GM18867 (cell line): Measurements from ENCODE around the gene PSRC1.

Experiments
- ATAC-seq: cut with Tn5 transposase; IDR thresholded peaks from one replicate; pipeline ENCODE4 v1.9.1; 2021; ENCODE audit warnings: mild to moderate bottlenecking, moderate library complexity; ENCODE audit not compliant: unreplicated experiment

The PSRC1 gene

DNA sequence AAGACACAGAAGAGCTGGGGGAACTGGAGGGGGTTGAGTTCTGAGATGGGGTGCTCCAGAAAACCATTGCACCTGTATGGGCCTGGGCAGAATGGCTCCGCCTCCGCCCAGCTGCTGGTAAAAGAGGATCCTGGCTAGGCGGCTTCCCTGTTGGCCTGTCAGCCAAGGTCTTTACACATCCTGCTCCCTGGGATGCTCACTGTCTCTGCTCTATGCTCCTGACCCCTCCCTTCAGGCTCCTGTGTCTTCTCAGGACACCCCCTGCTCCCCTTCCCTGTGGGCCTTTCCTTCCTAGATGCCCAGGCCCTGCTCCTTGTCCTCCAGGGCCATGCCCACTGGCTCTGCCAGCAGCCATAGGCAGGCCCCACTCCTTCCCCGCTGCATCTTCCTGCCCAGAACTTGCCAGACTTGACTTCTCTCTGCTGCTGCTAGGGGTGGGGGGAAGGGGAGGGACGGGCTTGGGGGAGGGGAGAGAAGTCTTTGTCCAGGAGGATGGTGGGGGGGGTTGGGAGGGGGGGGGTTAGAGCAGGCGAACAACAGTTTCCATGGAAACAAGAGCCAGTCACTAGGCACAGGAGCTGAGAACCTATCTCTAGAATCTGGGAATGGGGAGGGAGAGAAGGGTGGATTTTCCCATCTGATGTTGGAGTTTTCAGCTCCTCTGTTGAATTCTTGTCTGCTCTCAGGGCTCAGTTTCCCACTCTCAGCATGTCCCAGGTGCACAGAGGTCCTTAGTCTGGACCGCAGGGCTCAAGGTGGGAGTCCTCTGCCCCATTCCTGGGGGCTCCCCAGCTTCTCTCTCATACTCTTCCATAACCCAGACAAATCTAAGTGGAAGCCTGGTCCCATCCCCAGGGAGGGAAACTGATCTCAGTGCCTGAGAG, 23.0 kb downstream of the PSRC1 start:
- ATAC-seq, result no peak

DNA sequence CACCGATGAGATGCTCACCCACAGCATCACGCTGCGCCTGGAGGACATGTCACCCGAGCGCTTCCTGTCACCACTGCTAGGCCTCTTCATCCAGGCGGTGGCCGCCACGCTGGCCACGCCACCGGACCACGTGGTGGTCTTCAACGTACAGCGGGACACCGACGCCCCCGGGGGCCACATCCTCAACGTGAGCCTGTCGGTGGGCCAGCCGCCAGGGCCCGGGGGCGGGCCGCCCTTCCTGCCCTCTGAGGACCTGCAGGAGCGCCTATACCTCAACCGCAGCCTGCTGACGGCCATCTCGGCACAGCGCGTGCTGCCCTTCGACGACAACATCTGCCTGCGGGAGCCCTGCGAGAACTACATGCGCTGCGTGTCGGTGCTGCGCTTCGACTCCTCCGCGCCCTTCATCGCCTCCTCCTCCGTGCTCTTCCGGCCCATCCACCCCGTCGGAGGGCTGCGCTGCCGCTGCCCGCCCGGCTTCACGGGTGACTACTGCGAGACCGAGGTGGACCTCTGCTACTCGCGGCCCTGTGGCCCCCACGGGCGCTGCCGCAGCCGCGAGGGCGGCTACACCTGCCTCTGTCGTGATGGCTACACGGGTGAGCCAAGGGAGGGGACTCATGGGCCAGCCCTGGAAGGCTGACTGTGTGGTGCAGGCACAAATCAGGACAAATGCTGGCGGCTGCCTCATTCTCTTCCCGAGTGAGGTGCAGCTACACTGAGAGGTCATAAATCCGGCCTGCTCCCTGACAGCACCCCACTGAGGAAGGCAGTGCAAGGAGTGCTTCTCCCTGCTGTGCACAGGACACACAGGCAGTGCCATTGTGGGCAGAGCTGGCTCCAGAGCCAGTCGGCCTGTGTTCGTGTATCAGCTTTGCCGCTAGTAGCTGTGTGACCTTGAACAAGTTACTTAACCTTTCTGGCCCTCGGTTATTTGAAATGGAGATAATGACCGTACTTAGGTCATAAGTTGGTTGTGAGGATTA, 24.2 kb downstream of the PSRC1 start:
- ATAC-seq, result no peak

DNA sequence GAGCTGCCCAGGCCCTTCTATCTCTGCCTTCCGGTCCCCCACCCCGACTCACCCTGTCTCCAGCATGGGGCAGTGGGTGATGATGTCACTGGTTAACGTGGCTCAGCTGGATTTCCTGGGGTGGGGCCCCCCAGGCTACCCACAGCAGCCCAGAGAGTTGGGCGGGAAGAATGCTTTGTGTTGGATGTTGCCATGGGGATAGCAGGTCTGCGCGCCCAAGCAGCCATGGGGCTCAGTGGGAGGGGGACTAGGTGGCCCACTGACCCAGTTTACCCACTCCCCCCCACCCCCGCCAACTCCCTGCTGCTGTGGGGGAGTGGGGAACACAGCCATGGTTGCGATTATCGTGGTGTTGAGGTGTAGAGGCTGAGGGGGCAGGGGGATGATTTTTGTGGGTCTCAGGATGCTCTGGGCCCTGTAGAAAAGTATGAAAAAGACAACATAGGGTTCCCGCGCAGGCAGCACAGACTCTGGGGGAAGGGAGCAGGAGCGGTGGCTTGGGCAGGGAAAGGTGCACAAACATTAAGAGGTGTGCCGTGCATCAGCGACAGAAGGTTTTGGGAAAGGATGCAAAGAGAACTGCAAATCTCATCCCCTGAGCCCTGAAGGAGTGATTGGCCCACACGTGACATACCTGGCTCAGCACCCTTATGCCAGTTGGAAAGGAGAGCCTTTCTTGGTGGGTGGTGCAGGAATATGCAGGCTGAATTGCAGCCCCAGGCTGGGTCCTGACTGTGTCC, 25.1 kb downstream of the PSRC1 start:
- no peak for ATAC-seq

DNA sequence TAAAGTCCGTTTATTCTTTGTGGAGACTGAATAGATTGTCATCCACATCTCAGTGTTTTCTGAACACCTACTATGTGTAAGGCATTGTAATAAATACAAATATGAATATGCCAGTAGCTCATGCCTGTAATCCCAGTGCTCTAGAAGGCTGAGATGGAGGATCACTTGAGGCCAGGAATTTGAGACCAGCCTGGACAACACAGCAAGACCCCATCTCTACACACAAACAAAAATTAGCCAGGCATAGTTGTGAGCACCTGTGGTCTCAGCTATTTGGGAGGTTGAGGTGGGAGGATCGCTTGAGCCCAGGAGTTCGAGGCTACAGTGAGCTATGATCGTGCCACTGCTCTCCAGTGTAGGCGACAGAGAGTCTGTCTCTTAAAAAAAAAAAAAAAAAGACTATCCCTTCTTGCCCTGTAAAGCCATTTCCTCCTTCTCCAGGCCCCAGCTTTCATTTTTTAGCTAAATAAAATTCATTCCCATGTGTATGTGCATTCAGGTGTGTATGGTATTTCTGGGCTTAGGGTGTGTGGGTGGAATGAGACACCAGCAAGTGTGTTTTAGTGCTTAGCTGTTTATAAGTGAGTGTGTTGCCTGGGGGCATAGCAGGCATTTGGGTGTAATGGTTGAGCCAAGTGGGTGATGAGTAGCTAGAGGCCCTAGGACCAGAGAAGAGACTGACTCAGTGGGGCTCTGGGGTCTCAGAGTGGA, 25.8 kb downstream of the PSRC1 start:
- ATAC-seq, result no peak

DNA sequence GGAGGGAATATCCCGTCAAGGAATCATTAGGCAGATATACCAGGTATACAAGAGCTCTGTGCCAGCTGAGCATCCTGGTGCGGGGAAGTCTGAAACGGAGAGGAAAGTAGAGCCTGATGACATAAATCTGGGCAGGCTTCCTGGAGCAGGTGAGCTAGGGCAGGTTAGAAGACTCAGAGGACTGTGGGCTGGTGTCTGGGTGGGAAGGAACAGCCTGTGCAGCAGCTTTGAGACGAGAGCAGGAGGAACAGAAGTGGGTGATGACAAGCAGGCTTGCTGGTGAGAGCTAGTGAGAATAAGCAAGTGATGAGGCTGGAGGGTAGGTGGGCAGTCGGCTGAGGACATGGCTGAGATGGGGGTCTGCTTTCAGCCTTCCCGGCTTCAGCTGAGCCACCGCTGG, 26.9 kb downstream of the PSRC1 start:
- no peak for ATAC-seq

DNA sequence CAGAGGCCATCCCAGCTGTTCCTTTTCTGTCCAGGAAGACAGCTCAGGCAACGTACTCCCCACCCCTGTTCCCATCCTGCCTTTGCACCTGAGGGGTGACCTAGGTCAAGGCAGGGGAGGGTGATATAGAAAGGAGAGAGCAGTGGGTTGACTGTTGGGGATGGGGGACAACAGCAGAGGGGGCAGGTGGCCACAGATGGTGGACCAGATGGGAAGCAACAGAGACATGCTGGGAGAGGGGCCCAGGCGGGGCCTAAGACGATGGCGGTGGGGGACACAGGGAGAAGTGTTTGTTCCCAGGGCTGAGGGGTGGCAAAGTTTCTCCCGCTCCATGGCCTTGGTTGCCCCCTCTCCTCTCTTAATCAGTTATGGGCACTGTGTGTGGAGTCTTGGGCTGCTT, 27.3 kb downstream of the PSRC1 start:
- ATAC-seq, result no peak

DNA sequence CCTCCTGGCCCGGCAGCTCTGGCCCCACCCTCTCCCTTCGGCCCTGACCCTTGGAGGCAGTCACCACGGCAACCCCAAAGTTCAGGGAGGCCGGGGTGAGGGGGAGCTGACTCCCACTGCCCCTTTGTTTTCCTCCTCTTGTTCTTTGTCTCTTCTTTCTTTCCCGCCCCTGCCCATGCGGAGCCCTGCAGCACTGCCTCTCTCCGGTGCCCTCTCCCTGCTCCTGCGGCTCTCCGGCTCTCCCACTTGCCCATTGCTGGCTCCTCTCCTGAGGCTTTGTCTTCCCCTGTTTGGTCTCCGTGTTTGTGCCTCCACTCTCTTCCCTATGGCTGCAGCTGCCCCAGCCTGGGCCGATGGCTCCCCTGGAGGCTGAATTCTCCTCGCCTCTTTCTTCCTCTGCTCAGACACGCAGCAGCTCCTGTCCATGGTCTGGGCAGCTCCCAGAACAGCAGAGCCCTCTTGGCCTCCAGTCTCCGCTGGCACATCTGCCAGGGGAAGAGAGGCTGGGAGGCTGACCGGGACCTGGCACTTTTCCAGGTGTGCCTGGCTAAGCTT, 27.8 kb downstream of the PSRC1 start:
- no peak for ATAC-seq

DNA sequence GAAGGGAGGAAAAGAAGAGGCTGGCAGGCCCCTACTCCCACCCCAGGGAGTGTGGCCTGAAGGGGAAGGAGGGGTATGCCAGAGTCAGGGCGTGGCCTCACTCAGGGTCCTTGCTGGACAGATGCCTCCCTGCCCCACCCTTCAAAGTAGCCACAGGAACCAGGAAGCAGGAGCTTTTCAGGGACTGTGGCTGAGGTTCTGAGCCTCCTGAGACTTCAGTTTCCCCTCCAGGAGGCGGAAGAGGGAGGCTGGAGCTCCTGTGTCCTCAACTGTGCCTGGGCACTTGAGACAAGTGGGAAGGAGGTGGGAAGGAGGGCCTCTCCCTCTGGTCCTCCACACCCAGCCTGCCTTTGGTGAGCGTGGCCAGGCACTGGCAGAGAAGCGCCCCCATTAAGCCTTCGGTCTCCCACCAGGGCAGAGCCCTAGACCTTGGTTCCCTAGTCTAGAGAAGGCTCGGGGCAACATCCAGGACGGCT, 28.3 kb downstream of the PSRC1 start:
- ATAC-seq, result no peak

DNA sequence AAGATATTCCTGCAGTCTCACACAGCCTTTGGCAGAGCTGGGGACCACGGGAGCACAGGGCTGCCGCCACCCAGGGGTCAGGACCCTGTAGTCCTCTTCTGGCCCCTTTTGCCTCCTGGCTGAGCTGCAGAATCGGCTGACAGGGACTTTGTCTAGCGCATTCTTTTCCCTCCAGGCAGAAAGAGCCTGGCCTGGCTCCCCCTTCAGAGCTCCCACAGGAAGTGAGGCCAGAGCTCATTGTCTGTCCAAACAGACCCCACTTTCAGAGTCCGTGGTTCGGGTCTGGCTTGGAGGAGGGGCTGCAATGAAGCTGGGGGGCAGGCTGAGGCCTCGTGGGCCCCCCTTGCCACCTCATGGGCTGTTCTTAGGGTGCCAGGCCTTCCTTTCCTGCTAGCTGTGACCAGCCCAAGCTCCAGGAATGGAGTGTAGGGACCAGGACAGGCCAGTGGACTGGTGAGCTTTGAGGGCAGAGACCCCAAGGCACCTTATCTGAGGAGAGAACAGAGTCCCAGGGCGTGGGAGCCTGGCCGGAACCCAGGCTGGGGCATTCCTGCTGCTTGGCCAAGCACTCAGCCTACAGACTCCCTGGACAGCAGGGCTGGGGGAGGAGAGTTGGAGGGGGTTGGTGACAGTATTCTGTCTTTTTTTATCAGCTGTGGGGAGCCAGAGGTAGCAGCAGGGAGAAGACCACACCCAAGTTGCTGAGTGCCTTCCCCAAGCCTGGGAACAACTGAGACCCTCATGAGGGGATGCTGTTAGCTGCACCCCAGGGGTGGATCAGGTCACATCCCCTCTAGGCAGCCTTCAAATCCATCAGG, 28.9 kb downstream of the PSRC1 start:
- no peak for ATAC-seq

DNA sequence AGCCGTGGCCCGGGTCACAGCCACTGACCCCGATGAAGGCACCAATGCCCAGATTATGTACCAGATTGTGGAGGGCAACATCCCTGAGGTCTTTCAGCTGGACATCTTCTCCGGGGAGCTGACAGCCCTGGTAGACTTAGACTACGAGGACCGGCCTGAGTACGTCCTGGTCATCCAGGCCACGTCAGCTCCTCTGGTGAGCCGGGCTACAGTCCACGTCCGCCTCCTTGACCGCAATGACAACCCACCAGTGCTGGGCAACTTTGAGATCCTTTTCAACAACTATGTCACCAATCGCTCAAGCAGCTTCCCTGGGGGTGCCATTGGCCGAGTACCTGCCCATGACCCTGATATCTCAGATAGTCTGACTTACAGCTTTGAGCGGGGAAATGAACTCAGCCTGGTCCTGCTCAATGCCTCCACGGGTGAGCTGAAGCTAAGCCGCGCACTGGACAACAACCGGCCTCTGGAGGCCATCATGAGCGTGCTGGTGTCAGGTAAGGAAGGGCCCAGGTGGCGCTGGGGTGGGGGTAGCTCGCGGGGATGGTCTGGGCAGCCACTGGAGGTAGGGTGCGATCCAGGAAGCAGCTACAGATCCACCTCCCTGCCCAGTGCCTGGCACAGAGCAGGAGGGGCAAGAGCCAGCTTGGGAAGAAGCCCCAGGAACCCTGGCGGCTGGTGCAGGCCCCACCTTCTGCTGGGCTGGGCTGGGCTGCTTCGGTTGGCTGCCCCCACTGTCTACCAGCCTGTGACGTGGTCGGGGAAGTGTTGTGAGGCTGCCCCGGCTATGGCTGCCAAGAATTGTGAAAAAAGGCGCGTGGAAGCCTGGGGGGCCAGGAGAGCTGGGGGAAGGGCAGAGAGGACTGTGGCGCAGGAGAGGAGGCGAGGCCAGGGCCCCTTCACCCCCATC, 29.8 kb downstream of the PSRC1 start:
- ATAC-seq, result no peak

DNA sequence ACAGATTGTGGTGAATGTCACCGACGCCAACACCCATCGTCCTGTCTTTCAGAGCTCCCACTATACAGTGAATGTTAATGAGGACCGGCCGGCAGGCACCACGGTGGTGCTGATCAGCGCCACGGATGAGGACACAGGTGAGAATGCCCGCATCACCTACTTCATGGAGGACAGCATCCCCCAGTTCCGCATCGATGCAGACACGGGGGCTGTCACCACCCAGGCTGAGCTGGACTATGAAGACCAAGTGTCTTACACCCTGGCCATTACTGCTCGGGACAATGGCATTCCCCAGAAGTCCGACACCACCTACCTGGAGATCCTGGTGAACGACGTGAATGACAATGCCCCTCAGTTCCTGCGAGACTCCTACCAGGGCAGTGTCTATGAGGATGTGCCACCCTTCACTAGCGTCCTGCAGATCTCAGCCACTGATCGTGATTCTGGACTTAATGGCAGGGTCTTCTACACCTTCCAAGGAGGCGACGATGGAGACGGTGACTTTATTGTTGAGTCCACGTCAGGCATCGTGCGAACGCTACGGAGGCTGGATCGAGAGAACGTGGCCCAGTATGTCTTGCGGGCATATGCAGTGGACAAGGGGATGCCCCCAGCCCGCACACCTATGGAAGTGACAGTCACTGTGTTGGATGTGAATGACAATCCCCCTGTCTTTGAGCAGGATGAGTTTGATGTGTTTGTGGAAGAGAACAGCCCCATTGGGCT, 30.6 kb downstream of the PSRC1 start:
- ATAC-seq, result no peak

DNA sequence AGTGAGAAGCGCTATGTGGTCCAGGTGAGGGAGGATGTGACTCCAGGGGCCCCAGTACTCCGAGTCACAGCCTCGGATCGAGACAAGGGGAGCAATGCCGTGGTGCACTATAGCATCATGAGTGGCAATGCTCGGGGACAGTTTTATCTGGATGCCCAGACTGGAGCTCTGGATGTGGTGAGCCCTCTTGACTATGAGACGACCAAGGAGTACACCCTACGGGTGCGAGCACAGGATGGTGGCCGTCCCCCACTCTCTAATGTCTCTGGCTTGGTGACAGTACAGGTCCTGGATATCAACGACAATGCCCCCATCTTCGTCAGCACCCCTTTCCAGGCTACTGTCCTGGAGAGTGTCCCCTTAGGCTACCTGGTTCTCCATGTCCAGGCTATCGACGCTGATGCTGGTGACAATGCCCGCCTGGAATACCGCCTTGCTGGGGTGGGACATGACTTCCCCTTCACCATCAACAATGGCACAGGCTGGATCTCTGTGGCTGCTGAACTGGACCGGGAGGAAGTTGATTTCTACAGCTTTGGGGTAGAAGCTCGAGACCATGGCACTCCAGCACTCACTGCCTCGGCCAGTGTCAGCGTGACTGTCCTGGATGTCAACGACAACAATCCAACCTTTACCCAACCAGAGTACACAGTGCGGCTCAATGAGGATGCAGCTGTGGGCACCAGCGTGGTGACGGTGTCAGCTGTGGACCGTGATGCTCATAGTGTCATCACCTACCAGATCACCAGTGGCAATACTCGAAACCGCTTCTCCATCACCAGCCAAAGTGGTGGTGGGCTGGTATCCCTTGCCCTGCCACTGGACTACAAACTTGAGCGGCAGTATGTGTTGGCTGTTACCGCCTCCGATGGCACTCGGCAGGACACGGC, 31.4 kb downstream of the PSRC1 start:
- ATAC-seq, result no peak

DNA sequence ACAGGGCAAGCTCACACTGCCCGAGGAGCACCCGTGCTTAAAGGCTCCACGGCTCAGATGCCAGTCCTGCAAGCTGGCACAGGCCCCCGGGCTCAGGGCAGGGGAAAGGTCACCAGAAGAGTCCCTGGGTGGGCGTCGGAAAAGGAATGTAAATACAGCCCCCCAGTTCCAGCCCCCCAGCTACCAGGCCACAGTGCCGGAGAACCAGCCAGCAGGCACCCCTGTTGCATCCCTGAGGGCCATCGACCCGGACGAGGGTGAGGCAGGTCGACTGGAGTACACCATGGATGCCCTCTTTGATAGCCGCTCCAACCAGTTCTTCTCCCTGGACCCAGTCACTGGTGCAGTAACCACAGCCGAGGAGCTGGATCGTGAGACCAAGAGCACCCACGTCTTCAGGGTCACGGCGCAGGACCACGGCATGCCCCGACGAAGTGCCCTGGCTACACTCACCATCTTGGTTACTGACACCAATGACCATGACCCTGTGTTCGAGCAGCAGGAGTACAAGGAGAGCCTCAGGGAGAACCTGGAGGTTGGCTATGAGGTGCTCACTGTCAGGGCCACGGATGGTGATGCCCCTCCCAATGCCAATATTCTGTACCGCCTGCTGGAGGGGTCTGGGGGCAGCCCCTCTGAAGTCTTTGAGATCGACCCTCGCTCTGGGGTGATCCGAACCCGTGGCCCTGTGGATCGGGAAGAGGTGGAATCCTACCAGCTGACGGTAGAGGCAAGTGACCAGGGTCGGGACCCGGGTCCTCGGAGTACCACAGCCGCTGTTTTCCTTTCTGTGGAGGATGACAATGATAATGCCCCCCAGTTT, 32.3 kb downstream of the PSRC1 start:
- no peak for ATAC-seq

DNA sequence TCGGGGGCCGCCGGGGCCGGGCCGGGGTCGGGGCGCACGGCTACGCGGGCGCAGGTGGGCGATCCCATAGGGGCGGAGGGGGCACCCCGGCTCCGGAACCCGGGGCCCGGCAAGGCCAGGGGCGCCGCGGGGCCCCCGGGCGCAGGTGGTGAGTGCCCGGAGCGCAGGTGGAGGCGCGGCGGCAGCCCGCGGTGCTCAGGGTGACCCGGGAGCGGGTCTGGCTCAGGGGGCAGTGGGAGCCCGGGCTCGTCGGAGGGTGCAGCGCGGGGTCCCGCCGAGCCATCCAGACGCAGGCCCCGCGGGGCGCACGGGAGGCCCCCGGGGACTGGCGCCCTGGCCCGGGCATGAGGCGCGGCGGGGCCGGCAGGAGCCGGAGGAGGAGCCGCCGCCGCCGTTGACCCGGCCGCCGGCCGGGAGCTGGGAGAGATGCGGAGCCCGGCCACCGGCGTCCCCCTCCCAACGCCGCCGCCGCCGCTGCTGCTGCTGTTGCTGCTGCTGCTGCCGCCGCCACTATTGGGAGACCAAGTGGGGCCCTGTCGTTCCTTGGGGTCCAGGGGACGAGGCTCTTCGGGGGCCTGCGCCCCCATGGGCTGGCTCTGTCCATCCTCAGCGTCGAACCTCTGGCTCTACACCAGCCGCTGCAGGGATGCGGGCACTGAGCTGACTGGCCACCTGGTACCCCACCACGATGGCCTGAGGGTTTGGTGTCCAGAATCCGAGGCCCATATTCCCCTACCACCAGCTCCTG, 33.1 kb downstream of the PSRC1 start:
- ATAC-seq, result peak; percentile 42
